Astrocyte (in vitro differentiated cells and primary cell): Measurements from ENCODE around the gene ARMH3. TPM values are rescaled to one million over a fixed set of nuclear protein-coding genes. Genes with fewer than 3 reads are reported as not detected.

Experiments used
- DNase-seq: peaks from one replicate; pipeline ENCODE4 v3.0.0-alpha.2; 2010; ENCODE audit warnings: low read depth
- FAIRE-seq: peaks from 2 replicates; lab custom pipeline; 2011; peaks lifted over from hg19 to GRCh38; lab: Jason Lieb, UNC
- H2AFZ ChIP-seq: 2 replicates; pipeline ENCODE4 v1.6.0; 2012; ENCODE audit warnings: low read depth, low read length, inconsistent platforms
- H3K27ac ChIP-seq: 2 replicates; pipeline ENCODE4 v1.5.1; 2011; ENCODE audit warnings: low read depth, low read length, inconsistent platforms
- H3K27me3 ChIP-seq: 2 replicates; pipeline ENCODE4 v1.6.0; 2011; ENCODE audit warnings: low read length, inconsistent platforms; ENCODE audit not compliant: insufficient read depth
- H3K36me3 ChIP-seq: 2 replicates; pipeline ENCODE4 v1.5.1; 2011; ENCODE audit warnings: low read length, inconsistent platforms; ENCODE audit not compliant: insufficient read depth
- H3K4me1 ChIP-seq: 2 replicates; pipeline ENCODE4 v1.5.1; 2011; ENCODE audit warnings: low read length, inconsistent platforms; ENCODE audit not compliant: insufficient read depth
- H3K4me2 ChIP-seq: 2 replicates; pipeline ENCODE4 v1.6.0; 2012; ENCODE audit warnings: low read length, inconsistent platforms
- H3K4me3 ChIP-seq: 2 replicates; pipeline ENCODE4 v1.5.1; 2011; ENCODE audit warnings: low read depth, mild to moderate bottlenecking, low read length, inconsistent platforms; ENCODE audit not compliant: insufficient read depth
- H3K79me2 ChIP-seq: 2 replicates; pipeline ENCODE4 v1.6.0; 2012; ENCODE audit warnings: mild to moderate bottlenecking, low read length, inconsistent platforms; ENCODE audit not compliant: insufficient read depth
- H3K9ac ChIP-seq: 2 replicates; pipeline ENCODE4 v1.6.0; 2012; ENCODE audit warnings: mild to moderate bottlenecking, low read length, inconsistent platforms
- H3K9me3 ChIP-seq: 2 replicates; pipeline ENCODE4 v1.5.1; 2012; ENCODE audit warnings: low read depth, mild to moderate bottlenecking, low read length, inconsistent platforms; ENCODE audit not compliant: insufficient read depth
- H4K20me1 ChIP-seq: 2 replicates; pipeline ENCODE4 v1.6.0; 2012; ENCODE audit warnings: low read length, inconsistent platforms; ENCODE audit not compliant: insufficient read depth
- H3K27ac Mint-ChIP-seq: one replicate; pipeline ENCODE4 v1.8.0; 2021; ENCODE audit warnings: mild to moderate bottlenecking, mixed read lengths; ENCODE audit not compliant: unreplicated experiment
- H3K27me3 Mint-ChIP-seq: one replicate; pipeline ENCODE4 v1.8.0; 2021; ENCODE audit warnings: low read depth, mixed read lengths; ENCODE audit not compliant: unreplicated experiment
- H3K36me3 Mint-ChIP-seq: one replicate; pipeline ENCODE4 v1.8.0; 2021; ENCODE audit warnings: low read depth, mixed read lengths; ENCODE audit not compliant: unreplicated experiment
- H3K4me1 Mint-ChIP-seq: one replicate; pipeline ENCODE4 v1.8.0; 2021; ENCODE audit warnings: low read depth, mixed read lengths; ENCODE audit not compliant: unreplicated experiment
- H3K4me3 Mint-ChIP-seq: one replicate; pipeline ENCODE4 v1.8.0; 2021; ENCODE audit warnings: mild to moderate bottlenecking, moderate library complexity, mixed read lengths; ENCODE audit not compliant: unreplicated experiment
- H3K9me3 Mint-ChIP-seq: one replicate; pipeline ENCODE4 v1.8.0; 2021; ENCODE audit warnings: mild to moderate bottlenecking, mixed read lengths; ENCODE audit not compliant: unreplicated experiment
- CTCF ChIP-seq: IDR thresholded peaks from 2 replicates; pipeline ENCODE4 v1.5.1; 2011; ENCODE audit warnings: low read depth, mild to moderate bottlenecking, inconsistent platforms, low read length, moderate library complexity; ENCODE audit not compliant: insufficient read depth
- EZH2 ChIP-seq: IDR thresholded peaks from 2 replicates; pipeline ENCODE4 v1.6.1; 2012; ENCODE audit warnings: mild to moderate bottlenecking, low read length, inconsistent platforms; ENCODE audit not compliant: insufficient read depth
- total RNA-seq: library from RNA; stranded (reverse); gene quantifications from 2 replicates; pipeline ENCODE4 v1.2.1, GENCODE V29; 2021

The ARMH3 gene
- total RNA-seq, 1 donor from 2014 or later = 22.6 TPM

GRCh38 chr10:101828766-101829551 is 227.0 kb downstream of the ARMH3 start:
- Histone ChIP-seq H4K20me1 (no peaks in the 10 kb centered on the region), H3K9ac (no peak overlapping the region), H3K79me2 (no peaks in the 10 kb centered on the region), H3K4me2 (peak overlapping the region; percentile 48), H3K27ac (no peak overlapping the region), H3K9me3 (no peaks in the 10 kb centered on the region), H3K27me3 (no peaks in the 10 kb centered on the region), H2AFZ (no peak overlapping the region), H3K4me1 (peaks cover 16% of the 10 kb centered on the region), H3K36me3 (no peaks in the 10 kb centered on the region), H3K4me3 (no peak overlapping the region)
- no peak overlapping the region for H3K4me3 Mint-ChIP-seq
- H3K9me3 Mint-ChIP-seq = no peaks in the 10 kb centered on the region
- peaks cover 11% of the 10 kb centered on the region for H3K4me1 Mint-ChIP-seq
- peaks cover 24% of the 10 kb centered on the region for H3K36me3 Mint-ChIP-seq
- TF ChIP-seq CTCF = no peak
- TF ChIP-seq EZH2 = no peak
- no peak overlapping the region for H3K27ac Mint-ChIP-seq
- FAIRE-seq (no peak), DNase-seq (no peak)
- H3K27me3 Mint-ChIP-seq = no peaks in the 10 kb centered on the region

DNA sequence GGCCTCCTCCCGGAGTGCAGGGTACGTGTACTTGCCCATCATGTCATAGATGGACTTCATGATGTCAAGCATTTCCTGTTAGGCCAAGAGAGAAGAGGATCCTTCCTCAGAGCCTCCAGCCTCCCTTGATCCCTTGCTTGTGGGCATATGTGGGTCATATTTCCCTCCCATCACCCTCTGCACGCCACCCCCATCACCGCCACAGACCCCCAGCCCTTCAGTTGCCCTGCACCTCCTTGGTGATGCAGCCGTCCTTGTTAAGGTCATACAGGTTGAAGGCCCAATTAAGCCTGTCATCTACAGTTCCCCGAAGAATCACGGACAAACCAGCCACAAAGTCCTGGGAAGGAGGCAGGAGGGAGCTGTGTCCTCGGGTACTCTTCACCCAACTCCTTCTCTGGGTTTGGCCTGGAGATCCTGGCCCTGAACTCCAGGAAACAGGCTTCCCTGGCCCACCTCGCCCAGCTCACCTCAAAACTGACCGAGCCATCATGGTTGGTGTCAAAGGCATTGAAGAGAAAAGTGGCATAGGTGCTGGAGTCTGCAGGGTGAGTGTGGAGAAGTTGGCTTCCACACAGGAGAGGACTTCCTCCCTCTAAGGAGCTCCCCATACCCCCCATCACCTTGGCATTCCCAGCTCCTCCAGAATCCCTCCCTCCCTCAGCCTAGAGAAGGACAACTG is 227.9 kb downstream of the ARMH3 start:
- H3K4me1 ChIP-seq = peaks cover 16% of the 10 kb centered on the region
- H3K9ac ChIP-seq = no peak overlapping the region
- no peak for TF ChIP-seq CTCF
- TF ChIP-seq EZH2 = no peak
- H3K27ac Mint-ChIP-seq = no peak overlapping the region
- DNase-seq = no peak
- H3K79me2 ChIP-seq = no peaks in the 10 kb centered on the region
- H3K4me3 Mint-ChIP-seq = no peak overlapping the region
- no peaks in the 10 kb centered on the region for H3K27me3 ChIP-seq
- no peak overlapping the region for H3K27ac ChIP-seq
- H4K20me1 ChIP-seq = no peaks in the 10 kb centered on the region
- H3K4me1 Mint-ChIP-seq = peaks cover 11% of the 10 kb centered on the region
- no peaks in the 10 kb centered on the region for H3K9me3 Mint-ChIP-seq
- no peak overlapping the region for H3K4me2 ChIP-seq
- no peaks in the 10 kb centered on the region for H3K36me3 ChIP-seq
- FAIRE-seq = no peak
- no peaks in the 10 kb centered on the region for H3K27me3 Mint-ChIP-seq
- no peak overlapping the region for H3K4me3 ChIP-seq
- H2AFZ ChIP-seq = no peak overlapping the region
- H3K36me3 Mint-ChIP-seq = peaks cover 22% of the 10 kb centered on the region
- H3K9me3 ChIP-seq = no peaks in the 10 kb centered on the region
